ENCODE results near the gene MPEG1. TPM values are rescaled to one million over a fixed set of nuclear protein-coding genes. Genes with fewer than 3 reads are reported as not detected.

The MPEG1 gene
- total and polyA plus RNA-seq, 9 donors: 8.8 to 13.8 (median 11.9) TPM

GRCh38 chr11:59206635-59207034, 6.1 kb downstream of the MPEG1 start:
- Histone ChIP-seq H3K9me3 (replicated peaks; ENCODE audit: control insufficient read depth, low read depth, low read length) (no peaks in the 10 kb centered on the region), H3K36me3 (ENCODE audit: control insufficient read depth, insufficient read depth, low read length) (peaks cover 27% of the 10 kb centered on the region), H3K27me3 (ENCODE audit: control insufficient read depth, insufficient read depth, low read length) (no peaks in the 10 kb centered on the region), H3K27ac (ENCODE audit: low read length) (no peak overlapping the region), H3K4me1 (ENCODE audit: control insufficient read depth, insufficient read depth, low read length) (peaks cover 2% of the 10 kb centered on the region), H3K4me3 (ENCODE audit: low read length) (no peak overlapping the region)
- DNase-seq: no peak
- 89% methylated on average over 3 of the region's 4 CpGs for WGBS (ENCODE audit: insufficient coverage)

- peaks cover 2% of the 10 kb centered on the region for H3K4me1 ChIP-seq (ENCODE audit: control insufficient read depth, insufficient read depth, low read length)
- H3K36me3 ChIP-seq (ENCODE audit: control insufficient read depth, insufficient read depth, low read length): peaks cover 32% of the 10 kb centered on the region
- no peaks in the 10 kb centered on the region for H3K9me3 ChIP-seq (replicated peaks; ENCODE audit: control insufficient read depth, low read depth, low read length)
- no peak overlapping the region for H3K4me3 ChIP-seq (ENCODE audit: low read length)
- WGBS (ENCODE audit: insufficient coverage): 84% methylated on average over 5 of the region's 7 CpGs
- H3K27ac ChIP-seq (ENCODE audit: low read length): no peak overlapping the region
- no peaks in the 10 kb centered on the region for H3K27me3 ChIP-seq (ENCODE audit: control insufficient read depth, insufficient read depth, low read length)
- no peak for DNase-seq
Measured at GRCh38 chr11:59205648-59206047, 7.1 kb downstream of the MPEG1 start.

GRCh38 chr11:59204746-59205145, 8.0 kb downstream of the MPEG1 start:
- DNase-seq: no peak
- no peaks in the 10 kb centered on the region for H3K27me3 ChIP-seq (ENCODE audit: control insufficient read depth, insufficient read depth, low read length)
- H3K4me3 ChIP-seq (ENCODE audit: low read length): no peak overlapping the region
- WGBS (ENCODE audit: insufficient coverage): 100% methylated on average over 2 of the region's 3 CpGs
- H3K9me3 ChIP-seq (replicated peaks; ENCODE audit: control insufficient read depth, low read depth, low read length): no peaks in the 10 kb centered on the region
- peaks cover 2% of the 10 kb centered on the region for H3K4me1 ChIP-seq (ENCODE audit: control insufficient read depth, insufficient read depth, low read length)
- no peak overlapping the region for H3K27ac ChIP-seq (ENCODE audit: low read length)
- peaks cover 32% of the 10 kb centered on the region for H3K36me3 ChIP-seq (ENCODE audit: control insufficient read depth, insufficient read depth, low read length)

GRCh38 chr11:59201353-59201752, 11.4 kb downstream of the MPEG1 start:
- WGBS (ENCODE audit: insufficient coverage): 67% methylated on average over 1 of the region's 3 CpGs
- H3K36me3 ChIP-seq (ENCODE audit: control insufficient read depth, insufficient read depth, low read length): peaks cover 36% of the 10 kb centered on the region
- no peak overlapping the region for H3K27ac ChIP-seq (ENCODE audit: low read length)
- no peak overlapping the region for H3K4me3 ChIP-seq (ENCODE audit: low read length)
- no peaks in the 10 kb centered on the region for H3K9me3 ChIP-seq (replicated peaks; ENCODE audit: control insufficient read depth, low read depth, low read length)
- peaks cover 13% of the 10 kb centered on the region for H3K4me1 ChIP-seq (ENCODE audit: control insufficient read depth, insufficient read depth, low read length)
- no peak for DNase-seq
- H3K27me3 ChIP-seq (ENCODE audit: control insufficient read depth, insufficient read depth, low read length): no peaks in the 10 kb centered on the region

GRCh38 chr11:59200423-59200746, 12.3 kb downstream of the MPEG1 start:
- no peaks in the 10 kb centered on the region for H3K9me3 ChIP-seq (replicated peaks; ENCODE audit: control insufficient read depth, low read depth, low read length)
- H3K4me1 ChIP-seq (ENCODE audit: control insufficient read depth, insufficient read depth, low read length): peaks cover 13% of the 10 kb centered on the region
- H3K27ac ChIP-seq (ENCODE audit: low read length): no peak overlapping the region
- no peak overlapping the region for H3K4me3 ChIP-seq (ENCODE audit: low read length)
- H3K36me3 ChIP-seq (ENCODE audit: control insufficient read depth, insufficient read depth, low read length): peaks cover 34% of the 10 kb centered on the region
- DNase-seq: no peak
- H3K27me3 ChIP-seq (ENCODE audit: control insufficient read depth, insufficient read depth, low read length): no peaks in the 10 kb centered on the region
- 43% methylated on average over 2 of the region's 4 CpGs for WGBS (ENCODE audit: insufficient coverage)

GRCh38 chr11:59199546-59200422, 12.9 kb downstream of the MPEG1 start:
- Histone ChIP-seq H3K27me3 (ENCODE audit: control insufficient read depth, insufficient read depth, low read length) (no peaks in the 10 kb centered on the region), H3K36me3 (ENCODE audit: control insufficient read depth, insufficient read depth, low read length) (peaks cover 35% of the 10 kb centered on the region), H3K4me1 (ENCODE audit: control insufficient read depth, insufficient read depth, low read length) (peaks cover 13% of the 10 kb centered on the region), H3K9me3 (replicated peaks; ENCODE audit: control insufficient read depth, low read depth, low read length) (no peaks in the 10 kb centered on the region), H3K4me3 (ENCODE audit: low read length) (no peak overlapping the region), H3K27ac (ENCODE audit: low read length) (no peak overlapping the region)
- no peak for DNase-seq
- WGBS (ENCODE audit: insufficient coverage): 84% methylated on average over 8 of the region's 14 CpGs

GRCh38 chr11:59198726-59199125, 14.0 kb downstream of the MPEG1 start:
- no peak overlapping the region for H3K27ac ChIP-seq (ENCODE audit: low read length)
- no peaks in the 10 kb centered on the region for H3K27me3 ChIP-seq (ENCODE audit: control insufficient read depth, insufficient read depth, low read length)
- H3K36me3 ChIP-seq (ENCODE audit: control insufficient read depth, insufficient read depth, low read length): peaks cover 39% of the 10 kb centered on the region
- H3K9me3 ChIP-seq (replicated peaks; ENCODE audit: control insufficient read depth, low read depth, low read length): no peaks in the 10 kb centered on the region
- no CpG with 5 or more reads among the region's 2 CpGs for WGBS (ENCODE audit: insufficient coverage)
- H3K4me1 ChIP-seq (ENCODE audit: control insufficient read depth, insufficient read depth, low read length): peaks cover 15% of the 10 kb centered on the region
- DNase-seq: no peak
- H3K4me3 ChIP-seq (ENCODE audit: low read length): no peak overlapping the region

- WGBS (ENCODE audit: insufficient coverage): 21% methylated on average over 9 of the region's 9 CpGs
- no peak overlapping the region for H3K27ac ChIP-seq (ENCODE audit: low read length)
- DNase-seq: peak; percentile 81
Measured at GRCh38 chr11:59197991-59198390, 14.7 kb downstream of the MPEG1 start.

GRCh38 chr11:59196777-59197176, 15.9 kb downstream of the MPEG1 start:
- Histone ChIP-seq H3K27me3 (ENCODE audit: control insufficient read depth, insufficient read depth, low read length) (no peaks in the 10 kb centered on the region), H3K36me3 (ENCODE audit: control insufficient read depth, insufficient read depth, low read length) (peaks cover 46% of the 10 kb centered on the region), H3K4me1 (ENCODE audit: control insufficient read depth, insufficient read depth, low read length) (peaks cover 15% of the 10 kb centered on the region), H3K9me3 (replicated peaks; ENCODE audit: control insufficient read depth, low read depth, low read length) (no peaks in the 10 kb centered on the region), H3K4me3 (ENCODE audit: low read length) (no peak overlapping the region), H3K27ac (ENCODE audit: low read length) (no peak overlapping the region)
- 83% methylated on average over 1 of the region's 2 CpGs for WGBS (ENCODE audit: insufficient coverage)
- no peak for DNase-seq

More at GRCh38 chr11:59197991-59198390, 14.7 kb downstream of the MPEG1 start:
- no peak overlapping the region for H3K4me3 ChIP-seq (ENCODE audit: low read length)
- H3K36me3 ChIP-seq (ENCODE audit: control insufficient read depth, insufficient read depth, low read length): peaks cover 40% of the 10 kb centered on the region
- no peaks in the 10 kb centered on the region for H3K9me3 ChIP-seq (replicated peaks; ENCODE audit: control insufficient read depth, low read depth, low read length)
- H3K27me3 ChIP-seq (ENCODE audit: control insufficient read depth, insufficient read depth, low read length): no peaks in the 10 kb centered on the region
- H3K4me1 ChIP-seq (ENCODE audit: control insufficient read depth, insufficient read depth, low read length): peaks cover 15% of the 10 kb centered on the region

- WGBS (ENCODE audit: insufficient coverage): 80% methylated on average over 1 of the region's 4 CpGs
- no peaks in the 10 kb centered on the region for H3K27me3 ChIP-seq (ENCODE audit: control insufficient read depth, insufficient read depth, low read length)
- H3K4me3 ChIP-seq (ENCODE audit: low read length): no peak overlapping the region
- peaks cover 48% of the 10 kb centered on the region for H3K36me3 ChIP-seq (ENCODE audit: control insufficient read depth, insufficient read depth, low read length)
- no peak for DNase-seq
- no peaks in the 10 kb centered on the region for H3K9me3 ChIP-seq (replicated peaks; ENCODE audit: control insufficient read depth, low read depth, low read length)
- peaks cover 15% of the 10 kb centered on the region for H3K4me1 ChIP-seq (ENCODE audit: control insufficient read depth, insufficient read depth, low read length)
- no peak overlapping the region for H3K27ac ChIP-seq (ENCODE audit: low read length)
Measured at GRCh38 chr11:59195586-59195985, 17.1 kb downstream of the MPEG1 start.

Measured in muscle of leg (tissue), 11 donors.